ENCODE measurements around the gene TAC3.
A peak's percentile ranks its signal among the peaks of the same experiment; 100 is the strongest.
"Not testable (repeated sequence)": the region's sequence is repeated elsewhere in the genome, so short reads cannot be mapped to it uniquely, and the experiment has no call there.

The TAC3 gene

GRCh38 chr12:57003395-57003794 is 12.9 kb downstream of the TAC3 start:
- DNase-seq, result no peak

- peak; percentile 94 for DNase-seq
Observed at GRCh38 chr12:57001448-57001906, 14.9 kb downstream of the TAC3 start.

GRCh38 chr12:57000393-57000792 is 15.9 kb downstream of the TAC3 start:
- peak; percentile 50 for DNase-seq

DNA sequence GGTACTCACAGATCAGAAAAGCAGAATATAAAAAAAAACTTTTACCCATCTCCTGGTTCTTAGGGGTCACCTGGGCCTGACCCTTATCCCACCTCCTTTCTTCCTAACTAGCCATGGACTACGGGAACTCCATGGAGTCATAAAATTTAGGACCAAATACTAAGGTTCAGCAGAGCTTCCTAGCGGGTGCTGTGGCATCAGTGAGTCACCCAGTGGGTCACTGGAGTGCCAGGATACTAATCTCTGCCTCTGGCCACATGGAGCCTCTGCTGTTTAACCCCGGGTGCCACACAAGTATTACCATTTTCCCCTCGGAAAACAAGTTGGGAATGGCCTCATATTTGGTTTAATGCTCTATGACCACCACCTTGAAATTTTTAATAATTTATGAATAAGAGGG is 16.9 kb downstream of the TAC3 start:
- peak; percentile 41 for DNase-seq

DNA sequence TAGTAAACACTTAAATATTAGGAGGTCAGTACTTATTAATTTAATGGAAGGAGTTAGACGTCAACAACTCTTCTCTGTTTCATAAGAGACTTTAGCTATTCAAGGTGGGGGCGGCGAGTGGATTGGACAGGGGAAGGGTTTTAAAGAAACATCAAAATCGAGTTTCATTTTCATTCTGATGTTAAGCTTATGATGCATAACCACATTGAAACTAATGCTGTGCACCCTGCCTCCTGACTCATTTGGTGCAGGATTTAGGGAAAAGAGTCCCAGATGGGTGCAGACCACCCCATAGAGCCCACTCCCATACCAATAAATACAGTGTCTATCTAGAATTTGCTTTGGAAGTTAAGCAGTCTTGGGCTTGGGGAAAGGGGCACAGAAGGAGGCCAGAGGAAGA is 17.3 kb downstream of the TAC3 start:
- peak; percentile 70 for DNase-seq

GRCh38 chr12:56998316-56998715 is 18.0 kb downstream of the TAC3 start:
- peak; percentile 40 for DNase-seq

DNA sequence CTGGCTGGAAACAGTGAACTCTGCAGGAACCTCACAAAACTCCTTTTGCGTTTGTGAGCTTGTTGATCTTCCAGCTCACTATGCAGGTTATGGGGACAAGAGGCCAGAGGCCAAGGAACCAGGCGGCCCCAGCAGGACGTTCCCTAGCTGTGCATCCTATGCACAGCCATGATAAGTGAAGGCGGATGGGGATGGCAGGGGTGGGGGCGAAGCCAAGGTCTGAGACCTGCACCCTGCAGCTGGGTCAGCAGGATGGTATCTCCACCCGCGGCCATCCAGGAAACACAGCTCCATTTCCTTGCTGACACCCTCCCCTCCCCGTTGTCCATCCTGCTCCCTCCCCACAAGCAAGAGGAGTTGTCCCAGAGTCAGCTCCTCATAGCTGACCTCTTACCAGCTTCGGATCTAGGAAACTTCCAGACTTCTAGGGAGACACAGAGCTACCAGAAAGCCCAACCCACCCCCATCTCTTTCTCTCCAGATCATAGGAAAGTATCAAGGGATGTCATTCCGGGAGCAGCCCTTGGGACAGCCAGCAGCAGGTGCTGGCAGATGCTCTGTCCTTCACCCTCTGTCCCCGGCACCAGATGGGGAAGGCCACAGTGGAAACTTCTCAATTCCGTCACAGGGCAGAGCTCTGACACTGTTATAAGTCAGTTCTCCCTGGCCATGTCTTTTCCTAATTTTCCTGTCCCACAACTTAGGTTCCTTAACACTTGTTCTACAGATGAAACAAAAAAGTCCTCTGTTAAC is 19.4 kb downstream of the TAC3 start:
- DNase-seq, result peak; percentile 41

GRCh38 chr12:56995930-56996496 is 20.3 kb downstream of the TAC3 start:
- peak; percentile 40 for DNase-seq

- DNase-seq, result peak; percentile 46
Observed at GRCh38 chr12:56995201-56995929, 21.0 kb downstream of the TAC3 start.

DNA sequence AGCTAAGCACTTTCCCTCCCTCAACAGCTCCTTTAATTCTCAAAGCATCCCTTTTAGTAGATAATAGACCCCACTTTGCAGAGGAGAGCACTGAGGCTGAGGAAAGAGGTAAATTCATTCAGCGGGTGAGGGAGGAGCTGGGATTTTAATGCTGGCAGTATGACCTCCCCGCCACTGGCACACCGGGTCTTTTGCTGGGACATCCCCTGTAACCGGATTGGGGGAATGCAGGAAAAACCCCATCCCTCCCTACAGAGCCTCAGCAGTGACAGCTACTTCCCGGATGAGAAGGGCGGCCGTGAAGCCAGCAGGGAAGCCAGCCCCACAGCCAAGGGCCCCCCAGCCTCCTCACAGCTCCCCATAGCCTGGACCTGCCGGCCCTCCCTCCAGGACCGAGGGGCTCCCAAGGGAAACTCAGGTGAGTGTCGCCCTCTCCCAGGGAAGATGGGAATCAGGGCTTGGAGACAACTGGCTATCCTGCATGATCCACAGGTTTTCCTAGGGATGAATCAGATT is 22.0 kb downstream of the TAC3 start:
- DNase-seq, result no peak

GRCh38 chr12:56993346-56993745 is 23.0 kb downstream of the TAC3 start:
- peak; percentile 37 for DNase-seq

- DNase-seq, result no peak
Observed at GRCh38 chr12:56991319-56992246, 24.7 kb downstream of the TAC3 start.

DNA sequence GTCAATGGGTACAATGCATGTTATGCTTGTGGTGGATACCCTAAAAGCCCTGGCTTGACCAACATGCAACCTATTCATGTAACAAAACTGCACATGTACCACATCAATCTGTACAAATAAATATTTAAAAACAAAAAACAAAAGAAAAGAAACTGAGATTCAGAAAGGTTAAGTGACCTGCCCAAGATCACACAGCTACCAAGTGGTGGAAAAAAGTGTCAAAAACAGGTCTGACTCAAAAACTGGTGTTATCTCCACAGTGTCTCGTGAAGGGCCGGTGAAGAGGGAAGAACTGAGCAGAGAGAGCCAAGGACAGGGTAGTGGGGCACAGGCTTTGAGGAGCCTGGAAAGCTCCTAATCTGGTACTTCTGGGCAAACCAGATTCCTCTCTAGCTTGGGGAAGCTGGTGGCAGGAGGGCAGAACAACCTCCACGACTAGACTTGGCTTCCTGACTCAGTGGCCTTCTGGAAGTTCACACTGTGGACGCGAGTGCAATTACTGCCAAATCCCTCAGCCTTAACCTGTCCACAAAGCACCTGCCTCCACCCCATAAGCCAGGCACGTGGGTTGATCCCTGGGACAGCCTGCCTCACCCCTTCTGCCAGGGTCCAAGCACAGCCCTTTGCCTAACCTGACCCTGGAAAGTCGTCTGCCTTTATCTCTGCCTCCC is 25.5 kb downstream of the TAC3 start:
- DNase-seq, result peak; percentile 40

DNA sequence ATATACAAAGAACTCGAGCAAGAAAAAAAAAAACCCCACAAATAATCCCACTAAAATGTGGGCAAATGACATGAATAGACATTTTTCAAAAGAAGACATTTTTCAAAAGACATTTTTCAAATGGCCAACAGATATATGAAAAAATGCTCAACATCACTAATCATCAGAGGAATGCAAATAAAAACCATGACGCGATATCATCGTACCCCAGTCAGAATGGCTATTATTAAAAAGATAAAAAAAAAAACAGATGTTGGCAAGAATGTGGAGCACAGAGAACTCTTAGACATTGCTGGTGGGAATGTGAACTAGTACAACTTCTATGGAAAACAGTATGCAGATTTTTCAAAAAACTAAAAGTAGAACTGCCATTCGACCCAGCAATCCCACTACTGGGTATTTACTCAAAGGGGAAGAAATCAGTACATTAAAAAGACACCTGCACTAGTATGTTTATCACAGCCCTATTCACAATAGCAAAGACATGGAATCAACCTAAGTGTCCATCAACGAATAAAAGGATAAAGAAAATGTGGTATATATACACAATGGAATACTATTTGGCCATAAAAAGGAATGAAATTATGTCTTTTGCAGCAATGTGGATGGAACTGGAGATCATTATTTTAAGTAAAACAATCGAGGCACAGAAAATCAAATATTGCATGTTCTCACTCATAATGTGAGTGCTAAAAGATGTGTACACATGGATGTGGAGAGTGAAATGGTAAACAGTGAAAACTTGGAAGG is 26.3 kb downstream of the TAC3 start:
- DNase-seq, result no peak

- no peak for DNase-seq
Observed at GRCh38 chr12:56988207-56988739, 28.1 kb downstream of the TAC3 start.

DNA sequence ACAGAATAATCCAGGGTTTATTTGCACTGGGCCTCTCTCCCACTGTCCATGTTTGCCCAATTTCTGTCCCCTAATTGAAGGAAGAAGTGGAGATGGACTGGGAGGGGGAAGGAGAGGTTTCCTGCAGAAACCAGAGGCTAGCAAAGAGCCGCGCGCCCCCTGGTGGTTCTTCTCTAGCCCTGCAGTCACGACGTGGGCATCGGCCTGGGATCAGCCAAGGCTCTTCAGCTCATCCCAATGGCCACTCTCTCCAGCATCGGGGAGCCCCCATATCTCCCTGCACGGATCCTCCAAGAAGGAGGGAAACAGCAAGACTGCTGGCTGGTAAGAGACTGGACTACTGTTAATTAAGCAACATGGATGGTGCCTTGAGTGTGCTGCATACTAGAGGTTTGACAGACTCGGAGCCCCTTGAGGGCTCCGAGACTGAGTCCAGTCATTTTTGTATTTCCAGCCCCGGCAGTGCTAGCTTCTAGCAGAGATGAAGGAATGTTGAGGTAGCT is 28.7 kb downstream of the TAC3 start:
- DNase-seq, result peak; percentile 93

GRCh38 chr12:56987011-56987410 is 29.3 kb downstream of the TAC3 start:
- DNase-seq, result no peak

- DNase-seq, result not testable (repeated sequence)
Observed at GRCh38 chr12:56985714-56986113, 30.6 kb downstream of the TAC3 start.

DNA sequence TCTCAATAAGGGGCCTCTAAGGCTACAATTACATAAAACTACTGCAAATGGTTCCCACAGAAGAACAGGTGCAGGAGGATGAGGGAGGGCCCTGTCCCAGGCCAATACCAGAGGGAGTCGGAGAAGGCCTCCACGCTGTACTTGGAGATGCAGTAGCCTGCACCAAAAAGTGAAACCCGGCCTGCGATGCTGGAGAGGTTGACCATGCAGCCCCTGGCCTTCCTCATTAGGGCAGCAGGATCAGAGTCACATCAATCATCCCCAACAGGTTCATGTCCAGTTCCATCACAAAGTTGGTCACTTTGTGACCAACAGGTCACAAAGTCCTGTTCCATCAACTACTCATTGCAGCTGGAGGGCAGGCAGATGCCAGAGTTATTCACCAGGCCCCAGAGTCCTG is 32.9 kb downstream of the TAC3 start:
- DNase-seq, result no peak

DNA sequence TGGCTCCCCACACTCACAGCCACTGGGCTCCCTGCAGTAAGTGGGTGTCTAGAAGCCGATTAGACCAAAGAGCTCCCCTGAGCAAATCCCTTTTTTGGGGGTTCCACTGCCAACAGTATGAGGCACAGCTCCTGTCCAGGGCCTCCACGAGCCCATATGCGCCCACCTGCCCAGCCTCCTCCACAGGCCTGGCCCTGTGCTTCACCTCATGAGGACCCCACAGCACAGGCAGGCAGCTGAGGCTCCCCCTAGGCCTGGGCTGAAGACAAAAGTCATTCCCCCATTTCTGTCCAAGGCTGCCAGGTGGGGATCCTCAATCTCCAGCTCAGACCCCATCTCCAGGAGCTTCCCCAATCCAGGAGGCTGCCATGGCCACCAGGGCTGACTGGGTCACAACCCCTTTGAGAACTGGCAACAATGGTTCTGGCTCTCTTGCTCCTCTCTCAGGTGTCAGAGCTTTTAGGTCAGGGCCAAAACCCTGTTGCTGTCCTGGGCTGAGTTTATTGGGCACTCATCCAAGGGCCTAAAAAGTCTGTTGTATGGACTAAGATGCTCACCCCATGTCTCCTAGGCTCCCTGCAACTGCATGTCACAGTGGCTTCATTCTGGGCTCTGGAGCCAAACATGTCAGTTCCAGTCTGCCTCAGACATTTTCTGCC is 33.6 kb downstream of the TAC3 start:
- DNase-seq, result not testable (repeated sequence)

Data from activated CD8-positive, alpha-beta memory T cell treated with anti-CD3 and anti-CD28 coated beads, Interleukin-2, amount 50 U/mL, for 48 hours (primary cell).